Nephron (organoid): ENCODE data around the gene LIME1.
A peak's percentile ranks its signal among the peaks of the same experiment; 100 is the strongest.

ENCODE experiments used
- H3K27ac Mint-ChIP-seq, 3 experiments: 2 replicates each; pipeline ENCODE4 v1.8.0; 2020; ENCODE audit warnings: mixed read lengths in 3 of 3, mild to moderate bottlenecking in 2 of 3, moderate library complexity in 1 of 3
- H3K27me3 Mint-ChIP-seq: 2 replicates; pipeline ENCODE4 v1.8.0; 2021; ENCODE audit warnings: low read depth, mild to moderate bottlenecking, moderate library complexity, mixed read lengths
- H3K36me3 Mint-ChIP-seq: 2 replicates; pipeline ENCODE4 v1.8.0; 2020; ENCODE audit warnings: low read depth, mixed read lengths
- H3K4me1 Mint-ChIP-seq: 2 replicates; pipeline ENCODE4 v1.8.0; 2020; ENCODE audit warnings: mixed read lengths
- H3K4me3 Mint-ChIP-seq, 3 experiments: 2 replicates each; pipeline ENCODE4 v1.8.0; 2020; ENCODE audit warnings: mild to moderate bottlenecking in 3 of 3, mixed read lengths in 3 of 3, moderate library complexity in 2 of 3
- H3K9me3 Mint-ChIP-seq: 2 replicates; pipeline ENCODE4 v1.8.0; 2020; ENCODE audit warnings: mixed read lengths
- CTCF ChIP-seq, 3 experiments: fragments of 200-600 bp; sonication (generic); IDR thresholded peaks; one replicate each; pipeline ENCODE4 v1.5.0; 2021; ENCODE audit warnings: antibody characterized with exemption in 3 of 3; ENCODE audit not compliant: unreplicated experiment in 3 of 3

Gene LIME1

DNA sequence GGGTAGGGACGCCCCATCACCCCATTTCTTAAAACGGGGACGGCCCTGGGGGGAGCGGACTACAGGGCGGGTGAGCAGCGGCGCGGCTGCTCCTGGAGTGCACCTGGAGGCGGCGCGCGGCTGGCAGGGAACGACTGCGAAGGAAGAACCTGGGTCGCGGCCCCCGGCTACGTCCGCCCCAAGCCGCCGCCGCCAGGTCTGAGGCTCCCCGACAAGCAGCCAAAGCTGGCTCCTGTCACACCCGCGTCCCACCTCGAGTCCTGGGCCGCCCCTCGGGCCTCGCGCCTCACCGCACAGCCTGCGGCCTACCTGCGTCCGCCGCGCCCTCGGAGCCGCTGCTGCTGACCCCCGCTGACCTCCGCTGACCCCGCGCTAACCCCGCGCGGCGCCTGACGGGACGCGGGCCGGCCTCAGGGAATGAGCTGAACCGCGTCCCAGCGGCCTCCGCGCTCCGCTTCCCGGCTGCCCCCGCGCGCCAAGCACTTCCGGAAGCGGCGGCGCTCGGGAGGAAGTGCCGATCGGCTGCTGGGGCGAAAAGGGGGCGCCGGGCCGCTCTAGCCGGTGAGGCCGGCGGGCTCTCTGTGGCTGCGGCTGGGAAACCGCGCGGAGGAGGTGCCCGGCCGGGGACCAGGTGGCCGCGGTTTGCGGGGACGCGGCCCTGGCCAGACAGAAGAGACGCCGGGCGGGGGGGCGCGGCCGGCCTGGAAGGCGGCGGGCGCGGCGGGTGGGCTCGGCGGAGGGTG lies 28.7 kb upstream of the LIME1 start, which contains the start of the genes ARFRP1 and ZGPAT:
TSS of gene ARFRP1 (minus strand) at position 419 of the 743 bp plus-strand sequence. CDS start 885 bp downstream, outside the sequence.
TSS of gene ZGPAT (plus strand) at position 482 of the 743 bp plus-strand sequence. CDS start 542 bp downstream, outside the sequence.
- Mint-ChIP-seq H3K4me3 (peak within 1 kb of the TSS; percentile 85 to 90 (median 89)), H3K36me3 (peaks cover 47% of the 10 kb centered on the region), H3K9me3 (peaks cover 5% of the 10 kb centered on the region), H3K27me3 (no peaks in the 10 kb centered on the region), H3K4me1 (peaks cover 15% of the 10 kb centered on the region), H3K27ac (peak within 1 kb of the TSS; percentile 70 to 77 (median 75))
- no peak for TF ChIP-seq CTCF (IDR thresholded peaks at IDR 0.05; ENCODE audit: unreplicated experiment in 3 of 3)

GRCh38 chr20:63708301-63709148 lies 27.9 kb upstream of the LIME1 start:
- H3K27ac Mint-ChIP-seq, result no peak overlapping the region
- no peaks in the 10 kb centered on the region for H3K27me3 Mint-ChIP-seq
- no peak for TF ChIP-seq CTCF (IDR thresholded peaks at IDR 0.05; ENCODE audit: unreplicated experiment in 3 of 3)
- peaks cover 15% of the 10 kb centered on the region for H3K4me1 Mint-ChIP-seq
- peaks cover 54% of the 10 kb centered on the region for H3K36me3 Mint-ChIP-seq
- H3K4me3 Mint-ChIP-seq, result peak overlapping the region; percentile 78 to 85 (median 79)
- H3K9me3 Mint-ChIP-seq, result peaks cover 7% of the 10 kb centered on the region

GRCh38 chr20:63709149-63709527 lies 27.3 kb upstream of the LIME1 start:
- H3K4me3 Mint-ChIP-seq, result peak overlapping the region; percentile 78 to 85 (median 79)
- no peak overlapping the region for H3K27ac Mint-ChIP-seq
- peaks cover 61% of the 10 kb centered on the region for H3K36me3 Mint-ChIP-seq
- TF ChIP-seq CTCF (IDR thresholded peaks at IDR 0.05; ENCODE audit: unreplicated experiment in 3 of 3), result no peak
- no peaks in the 10 kb centered on the region for H3K27me3 Mint-ChIP-seq
- peaks cover 9% of the 10 kb centered on the region for H3K9me3 Mint-ChIP-seq
- H3K4me1 Mint-ChIP-seq, result peaks cover 15% of the 10 kb centered on the region

DNA sequence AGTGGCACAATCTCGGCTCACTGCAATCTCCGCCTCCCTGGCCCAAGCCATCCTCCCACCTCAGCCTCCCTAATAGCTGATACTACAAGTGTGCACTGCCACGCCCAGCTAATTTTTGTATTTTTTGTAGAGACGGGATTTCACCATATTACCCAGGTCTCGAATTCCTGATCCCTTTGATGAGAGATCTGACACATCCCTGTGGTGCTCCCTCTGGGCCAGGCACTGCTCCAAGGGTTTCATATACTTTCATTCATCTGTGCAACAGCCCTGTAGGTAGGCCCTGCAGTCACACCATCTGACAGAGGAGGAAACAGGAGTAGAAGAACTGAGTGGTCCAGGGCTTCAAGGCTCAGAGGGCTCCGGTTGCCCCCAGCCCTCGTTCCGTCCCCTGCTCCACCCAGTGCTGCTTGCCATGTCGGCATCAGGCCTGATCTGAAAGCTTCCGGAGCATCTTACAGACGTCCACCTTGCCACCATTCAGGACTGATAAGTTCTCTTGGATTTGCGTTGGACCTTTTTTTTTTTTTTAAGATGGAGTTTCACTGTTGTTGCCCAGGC lies 25.3 kb upstream of the LIME1 start:
- TF ChIP-seq CTCF (IDR thresholded peaks at IDR 0.05; ENCODE audit: unreplicated experiment in 3 of 3), result no peak
- peaks cover 15% of the 10 kb centered on the region for H3K4me1 Mint-ChIP-seq
- no peaks in the 10 kb centered on the region for H3K27me3 Mint-ChIP-seq
- peak overlapping the region; percentile 75 to 91 (median 88) for H3K4me3 Mint-ChIP-seq
- peaks cover 71% of the 10 kb centered on the region for H3K36me3 Mint-ChIP-seq
- H3K9me3 Mint-ChIP-seq, result peaks cover 21% of the 10 kb centered on the region
- no peak overlapping the region for H3K27ac Mint-ChIP-seq

DNA sequence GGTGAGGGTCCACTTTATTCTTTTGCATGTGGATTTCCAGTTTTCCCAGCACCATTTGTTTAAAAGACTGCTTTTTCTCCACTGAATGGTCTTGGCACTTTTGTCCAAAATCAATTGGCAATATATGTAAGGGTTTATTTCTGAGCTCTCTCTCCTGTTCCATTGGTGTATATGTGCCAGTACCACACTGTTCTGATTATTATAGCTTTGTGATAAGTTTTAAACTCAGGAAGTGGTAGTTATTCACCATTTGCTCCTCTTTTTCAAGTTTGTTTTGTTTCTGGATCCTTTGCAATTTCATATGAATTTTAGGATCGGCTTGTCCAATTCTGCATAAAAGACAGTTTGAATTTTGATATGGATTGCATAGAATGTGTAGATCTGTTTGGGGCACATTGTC lies 24.3 kb upstream of the LIME1 start:
- TF ChIP-seq CTCF (IDR thresholded peaks at IDR 0.05; ENCODE audit: unreplicated experiment in 3 of 3), result no peak
- peaks cover 75% of the 10 kb centered on the region for H3K36me3 Mint-ChIP-seq
- H3K4me1 Mint-ChIP-seq, result peaks cover 10% of the 10 kb centered on the region

More for the DNA sequence above, 24.3 kb upstream of the LIME1 start:
- H3K4me3 Mint-ChIP-seq, result peak overlapping the region; percentile 21 to 61 (median 24)
- H3K27ac Mint-ChIP-seq, result no peak overlapping the region
- H3K27me3 Mint-ChIP-seq, result no peaks in the 10 kb centered on the region
- H3K9me3 Mint-ChIP-seq, result peaks cover 28% of the 10 kb centered on the region
